HG02642 (cell line): ENCODE measurements around the gene CACNA2D3.

Source experiments
- ATAC-seq: cut with Tn5 transposase; IDR thresholded peaks from one replicate; pipeline ENCODE4 v1.9.1; 2021; ENCODE audit warnings: mild to moderate bottlenecking; ENCODE audit not compliant: unreplicated experiment, poor library complexity

CACNA2D3 gene

DNA sequence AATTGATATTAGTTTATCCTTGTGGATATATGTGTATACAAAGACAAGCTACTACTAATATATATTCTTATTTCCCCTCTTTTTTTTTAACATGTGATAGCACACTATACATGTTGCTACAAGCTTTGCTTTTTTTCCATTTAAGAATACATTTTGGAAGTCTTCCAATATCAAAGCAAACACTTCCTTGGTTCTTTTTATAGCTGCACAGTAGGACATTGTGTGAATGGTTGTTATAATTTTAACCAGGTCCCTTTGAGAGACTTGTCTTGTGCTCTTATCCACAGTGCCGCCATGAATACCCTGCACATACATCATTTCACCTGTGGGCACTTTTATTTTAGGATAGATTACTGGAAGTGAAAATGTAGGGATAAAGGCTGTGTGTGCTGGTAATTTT lies 88.7 kb downstream of the CACNA2D3 start:
- no peak for ATAC-seq

GRCh38 chr3:54212723-54213122 lies 90.4 kb downstream of the CACNA2D3 start:
- no peak for ATAC-seq

DNA sequence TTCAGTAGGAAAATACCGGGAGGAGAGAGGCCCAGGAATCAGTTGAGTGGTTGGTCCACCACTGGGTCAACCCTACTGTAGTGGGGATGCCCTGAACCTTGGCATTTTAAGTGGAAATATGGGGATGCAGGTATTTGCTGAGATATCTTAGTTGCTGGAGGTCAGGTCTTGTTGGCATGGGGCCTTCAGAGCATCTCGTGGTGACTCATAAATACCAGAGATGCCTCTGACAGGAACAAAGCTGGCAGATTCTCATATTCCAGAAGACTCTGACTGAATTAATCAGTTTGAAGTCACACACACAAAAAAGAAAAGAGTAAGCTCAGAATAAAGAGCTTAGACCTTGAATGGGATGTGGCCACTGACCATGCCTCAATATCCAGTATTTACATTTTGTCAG lies 91.6 kb downstream of the CACNA2D3 start:
- ATAC-seq, result no peak

- no peak for ATAC-seq
Measured at GRCh38 chr3:54214845-54215244, 92.5 kb downstream of the CACNA2D3 start.

DNA sequence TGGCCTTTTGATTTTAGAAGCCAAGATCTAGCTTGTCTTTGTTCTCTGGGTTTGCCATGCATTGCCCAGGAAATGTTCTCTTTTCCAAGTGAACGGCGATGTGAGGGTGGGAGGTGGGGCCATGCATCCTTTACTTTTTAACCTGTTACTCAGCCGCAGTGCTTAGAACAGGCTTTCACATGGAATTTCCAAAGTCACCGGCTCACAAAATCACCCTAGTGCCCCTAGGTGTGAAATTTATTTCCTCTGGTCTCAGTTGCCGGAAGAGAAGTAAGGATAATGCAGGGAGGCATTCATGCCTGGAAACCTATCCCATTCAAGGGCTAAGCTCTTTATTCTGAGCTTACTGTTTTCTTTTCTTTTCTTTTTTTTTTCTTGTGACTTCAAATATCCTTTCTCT lies 93.2 kb downstream of the CACNA2D3 start:
- no peak for ATAC-seq

GRCh38 chr3:54217828-54218227 lies 95.5 kb downstream of the CACNA2D3 start:
- no peak for ATAC-seq

GRCh38 chr3:54222316-54222715 lies 100.0 kb downstream of the CACNA2D3 start:
- ATAC-seq, result no peak

- ATAC-seq, result no peak
Measured at GRCh38 chr3:54223063-54223462, 100.7 kb downstream of the CACNA2D3 start.

DNA sequence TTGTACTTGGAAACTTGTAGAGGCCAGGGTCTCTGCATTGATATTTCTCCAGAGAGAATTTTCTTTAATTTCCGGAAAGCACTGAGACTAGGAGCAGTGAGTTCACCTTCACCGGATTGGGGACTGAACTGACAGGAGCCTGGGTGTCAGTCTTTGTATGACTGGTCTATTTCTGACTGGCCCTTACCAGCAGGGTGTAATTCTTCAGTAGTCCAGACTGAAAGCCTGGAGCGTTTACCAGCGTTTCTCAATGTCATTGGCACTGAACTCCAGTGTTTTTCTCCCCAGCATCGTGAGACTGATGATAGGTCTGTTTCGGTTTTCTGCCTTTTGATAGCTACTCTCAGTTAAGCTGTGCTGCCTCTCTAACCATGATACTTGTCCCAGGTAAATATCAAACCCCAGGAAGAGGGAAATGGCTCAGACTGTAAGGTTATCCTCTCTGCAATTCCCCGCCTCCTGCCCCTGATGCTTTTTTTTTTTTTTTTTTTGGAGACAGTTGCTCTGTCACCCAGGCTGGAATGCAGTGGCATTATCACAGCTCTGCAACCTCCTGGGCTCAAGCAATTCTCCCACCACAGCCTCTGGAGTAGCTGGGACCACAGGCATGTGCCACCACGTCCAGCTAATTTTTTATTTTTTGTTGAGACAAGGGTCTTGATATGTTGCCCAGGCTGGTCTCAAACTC lies 103.6 kb downstream of the CACNA2D3 start:
- no peak for ATAC-seq

DNA sequence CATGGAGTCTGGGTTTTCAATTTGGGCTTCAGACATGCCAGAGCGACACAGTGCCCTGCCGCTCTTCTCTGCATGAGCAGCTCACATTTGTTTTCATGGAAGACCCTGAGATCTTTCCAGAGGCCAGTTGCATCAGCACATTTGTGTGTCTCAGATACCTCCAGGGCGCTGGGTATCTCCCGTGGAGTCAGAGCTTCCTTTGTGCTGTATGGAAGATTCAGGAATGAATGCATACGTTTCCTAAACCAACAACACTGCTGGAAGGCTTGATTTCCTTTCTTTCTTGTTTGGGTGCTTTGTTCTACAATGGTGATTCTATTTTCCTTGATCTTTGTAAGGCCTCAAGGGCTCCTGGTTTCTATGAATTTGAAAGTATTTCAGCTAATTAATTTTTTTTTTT lies 106.5 kb downstream of the CACNA2D3 start:
- ATAC-seq, result no peak

DNA sequence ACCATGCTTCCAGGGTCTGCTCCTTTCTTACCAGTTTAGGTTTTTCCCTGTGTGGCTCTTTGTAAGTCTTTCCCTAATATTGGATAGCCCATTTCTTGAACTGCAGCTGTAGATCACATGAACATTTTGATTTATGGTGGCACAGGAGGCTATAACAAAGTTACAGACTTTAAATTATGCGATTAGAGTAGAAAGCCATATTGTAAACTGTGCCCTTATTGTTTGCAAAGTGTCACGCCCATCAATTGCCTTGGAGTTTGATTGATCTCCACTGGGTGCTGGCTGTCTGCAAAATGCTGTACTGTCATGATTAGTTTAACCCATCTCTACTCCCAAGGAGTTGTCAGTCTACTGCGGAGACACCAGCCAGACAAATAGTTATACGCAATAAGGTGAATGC lies 110.3 kb downstream of the CACNA2D3 start:
- ATAC-seq, result no peak

GRCh38 chr3:54235998-54236397 lies 113.6 kb downstream of the CACNA2D3 start:
- no peak for ATAC-seq

DNA sequence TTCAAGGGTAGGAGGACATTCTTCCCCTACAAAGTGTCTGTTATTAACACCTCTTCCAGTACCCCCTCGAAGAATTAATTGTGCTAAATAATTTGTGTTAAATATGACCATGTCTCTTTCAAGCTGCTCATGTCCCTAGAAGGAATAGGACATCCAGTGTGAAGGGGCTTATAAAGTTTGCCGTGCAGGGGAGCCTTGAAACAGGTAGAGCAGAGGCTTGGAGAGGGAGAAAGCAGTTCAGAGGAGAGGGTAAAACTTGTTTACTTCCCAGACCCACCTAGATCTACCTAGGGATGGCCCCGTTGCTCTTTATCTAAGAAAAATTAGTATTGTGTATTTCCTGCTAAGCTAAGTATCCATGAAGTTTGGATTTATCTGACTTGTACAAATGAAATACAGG lies 114.8 kb downstream of the CACNA2D3 start:
- no peak for ATAC-seq

- ATAC-seq, result no peak
Measured at GRCh38 chr3:54237788-54238502, 115.6 kb downstream of the CACNA2D3 start.

DNA sequence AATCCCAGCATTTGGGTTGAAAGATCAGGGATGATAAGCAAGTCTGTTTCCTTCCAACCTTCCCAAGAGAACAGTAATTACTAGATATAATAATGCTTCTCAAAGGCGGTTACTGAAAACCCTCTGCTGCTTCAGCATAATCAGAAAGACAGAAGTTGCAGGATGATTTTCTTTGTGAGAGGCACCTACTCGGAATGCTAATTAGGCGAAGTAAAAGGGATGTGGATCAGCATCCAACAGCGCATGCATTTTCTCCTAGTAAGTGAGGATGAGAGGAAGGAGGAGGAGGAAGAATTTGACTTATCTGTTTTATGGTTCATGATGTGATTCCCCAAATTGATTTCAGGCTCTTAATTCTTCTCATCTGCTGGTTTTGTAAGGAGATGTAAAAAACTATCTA lies 118.0 kb downstream of the CACNA2D3 start:
- ATAC-seq, result no peak

DNA sequence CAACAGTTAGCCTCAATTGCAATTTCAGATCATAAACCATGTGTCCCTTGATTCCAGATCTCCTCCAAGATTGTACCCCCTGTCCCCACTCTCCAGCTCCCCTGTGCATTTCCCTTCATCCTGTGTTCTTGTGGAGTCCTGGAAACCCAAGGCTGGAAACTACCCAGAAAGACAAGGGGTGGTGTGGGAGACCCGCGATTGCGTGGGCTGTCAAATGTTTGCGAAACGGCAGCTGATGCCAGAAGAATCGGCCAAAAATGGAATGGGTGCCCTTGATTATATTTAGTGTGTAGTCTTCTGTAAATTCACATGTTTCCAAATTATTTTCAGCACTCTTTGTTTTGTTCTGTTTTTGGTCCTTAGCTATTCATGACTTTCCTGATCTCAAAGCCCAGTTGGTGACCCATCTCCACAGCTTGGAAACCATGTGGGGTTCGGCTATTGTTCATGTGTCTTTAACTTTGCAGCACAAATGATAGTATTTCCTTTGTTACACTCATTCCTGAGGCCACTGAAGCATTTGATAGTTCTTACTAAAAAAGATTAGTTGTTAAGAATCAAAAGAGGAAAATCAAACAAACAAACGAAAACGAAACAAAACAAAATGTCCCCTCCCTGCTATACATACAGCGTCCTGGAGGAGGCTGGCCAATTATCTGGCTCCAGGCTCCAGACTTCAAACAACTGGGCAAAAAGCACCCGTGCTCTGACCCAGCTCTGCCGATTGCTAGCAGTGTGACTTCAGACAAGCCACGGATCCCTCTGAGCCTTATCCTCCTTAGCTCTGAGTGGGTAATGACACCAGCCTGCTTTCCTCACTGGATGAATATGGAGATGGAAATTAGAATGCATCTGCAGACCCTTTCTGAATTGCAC lies 120.9 kb downstream of the CACNA2D3 start:
- ATAC-seq, result no peak

GRCh38 chr3:54243960-54244682 lies 121.8 kb downstream of the CACNA2D3 start:
- no peak for ATAC-seq

- no peak for ATAC-seq
Measured at GRCh38 chr3:54251705-54252104, 129.4 kb downstream of the CACNA2D3 start.

GRCh38 chr3:54257125-54257720 lies 134.9 kb downstream of the CACNA2D3 start:
- ATAC-seq, result no peak

DNA sequence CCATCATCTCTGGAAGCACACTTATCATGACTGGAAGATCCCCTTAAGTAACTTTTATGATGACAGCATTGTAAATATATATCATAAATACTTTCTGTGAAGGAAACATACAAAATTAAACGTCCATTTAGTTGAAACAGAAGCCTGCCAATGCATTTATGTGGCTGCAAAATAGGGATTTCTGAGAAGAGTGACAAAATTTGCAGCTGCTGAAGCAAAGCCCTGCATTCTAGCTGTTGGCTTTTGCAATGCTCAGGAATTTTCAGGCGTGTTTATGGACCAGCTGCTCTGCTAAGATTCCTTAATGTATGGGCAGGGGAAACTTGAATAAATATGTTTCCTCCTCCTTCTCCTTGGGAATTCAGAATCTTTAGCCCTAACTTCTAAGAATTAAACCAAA lies 137.3 kb downstream of the CACNA2D3 start:
- no peak for ATAC-seq
